T-helper 2 cell treated with Interferon-gamma antibody and Interleukin-4, amounts not matched to agents 5 μg/mL and 100 μg/mL, for 36 hours (primary cell): ENCODE results near the gene CCDC194.

Experiments
- DNase-seq: peaks from one replicate; pipeline ENCODE4 v3.0.0; 2021; ENCODE audit warnings: low spot score
- H3K27ac Mint-ChIP-seq: one replicate; pipeline ENCODE4 v1.8.0; 2021; ENCODE audit warnings: mild to moderate bottlenecking, mixed read lengths
- H3K27me3 Mint-ChIP-seq: one replicate; pipeline ENCODE4 v1.8.0; 2021; ENCODE audit warnings: low read depth, mixed read lengths
- H3K36me3 Mint-ChIP-seq: one replicate; pipeline ENCODE4 v1.8.0; 2021; ENCODE audit warnings: low read depth, mixed read lengths
- H3K4me1 Mint-ChIP-seq: one replicate; pipeline ENCODE4 v1.8.0; 2021; ENCODE audit warnings: low read depth, mixed read lengths
- H3K4me3 Mint-ChIP-seq: one replicate; pipeline ENCODE4 v1.8.0; 2022; ENCODE audit warnings: mild to moderate bottlenecking, moderate library complexity, mixed read lengths
- H3K9me3 Mint-ChIP-seq: one replicate; pipeline ENCODE4 v1.8.0; 2021; ENCODE audit warnings: mixed read lengths

Gene CCDC194

GRCh38 chr19:17419154-17419620 is 25.2 kb upstream of the CCDC194 start:
- H3K4me1 Mint-ChIP-seq, result peaks cover 12% of the 10 kb centered on the region
- no peak for DNase-seq
- peak overlapping the region; percentile 91 for H3K27ac Mint-ChIP-seq
- H3K9me3 Mint-ChIP-seq, result no peaks in the 10 kb centered on the region
- no peaks in the 10 kb centered on the region for H3K27me3 Mint-ChIP-seq
- H3K36me3 Mint-ChIP-seq, result peaks cover 18% of the 10 kb centered on the region
- H3K4me3 Mint-ChIP-seq, result peak overlapping the region; percentile 96

- H3K9me3 Mint-ChIP-seq, result no peaks in the 10 kb centered on the region
These were observed 24.7 kb upstream of the CCDC194 start for GRCh38 chr19:17418710-17419109.

GRCh38 chr19:17415121-17415520 is 21.1 kb upstream of the CCDC194 start:
- no peaks in the 10 kb centered on the region for H3K27me3 Mint-ChIP-seq
- peaks cover 29% of the 10 kb centered on the region for H3K36me3 Mint-ChIP-seq
- no peak for DNase-seq
- no peak overlapping the region for H3K27ac Mint-ChIP-seq
- H3K4me1 Mint-ChIP-seq, result peaks cover 8% of the 10 kb centered on the region
- H3K4me3 Mint-ChIP-seq, result no peak overlapping the region
- H3K9me3 Mint-ChIP-seq, result no peaks in the 10 kb centered on the region

More at GRCh38 chr19:17418710-17419109, 24.7 kb upstream of the CCDC194 start:
- no peaks in the 10 kb centered on the region for H3K27me3 Mint-ChIP-seq
- peak overlapping the region; percentile 91 for H3K27ac Mint-ChIP-seq
- peaks cover 10% of the 10 kb centered on the region for H3K4me1 Mint-ChIP-seq
- no peak for DNase-seq
- peak overlapping the region; percentile 96 for H3K4me3 Mint-ChIP-seq
- H3K36me3 Mint-ChIP-seq, result peaks cover 20% of the 10 kb centered on the region

GRCh38 chr19:17414097-17414496 is 20.1 kb upstream of the CCDC194 start:
- no peak for DNase-seq
- peaks cover 4% of the 10 kb centered on the region for H3K4me1 Mint-ChIP-seq
- no peaks in the 10 kb centered on the region for H3K9me3 Mint-ChIP-seq
- no peak overlapping the region for H3K4me3 Mint-ChIP-seq
- no peaks in the 10 kb centered on the region for H3K27me3 Mint-ChIP-seq
- peaks cover 29% of the 10 kb centered on the region for H3K36me3 Mint-ChIP-seq
- no peak overlapping the region for H3K27ac Mint-ChIP-seq

GRCh38 chr19:17411801-17412200 is 17.8 kb upstream of the CCDC194 start:
- Mint-ChIP-seq H3K4me3 (no peak overlapping the region), H3K27ac (no peak overlapping the region), H3K4me1 (peaks cover 10% of the 10 kb centered on the region), H3K36me3 (peaks cover 30% of the 10 kb centered on the region), H3K9me3 (no peaks in the 10 kb centered on the region), H3K27me3 (no peaks in the 10 kb centered on the region)
- no peak for DNase-seq

GRCh38 chr19:17409990-17410389 is 16.0 kb upstream of the CCDC194 start:
- Mint-ChIP-seq H3K4me3 (no peak overlapping the region), H3K4me1 (peaks cover 15% of the 10 kb centered on the region), H3K27ac (no peak overlapping the region), H3K9me3 (no peaks in the 10 kb centered on the region), H3K36me3 (peaks cover 28% of the 10 kb centered on the region), H3K27me3 (no peaks in the 10 kb centered on the region)
- no peak for DNase-seq

- Mint-ChIP-seq H3K4me1 (peaks cover 25% of the 10 kb centered on the region), H3K36me3 (peaks cover 32% of the 10 kb centered on the region)
These were observed 12.8 kb upstream of the CCDC194 start for GRCh38 chr19:17406887-17407196.

GRCh38 chr19:17406046-17406886 is 12.3 kb upstream of the CCDC194 start:
- no peaks in the 10 kb centered on the region for H3K9me3 Mint-ChIP-seq
- peak overlapping the region; percentile 89 for H3K27ac Mint-ChIP-seq
- no peak for DNase-seq
- peaks cover 28% of the 10 kb centered on the region for H3K4me1 Mint-ChIP-seq
- H3K36me3 Mint-ChIP-seq, result peaks cover 34% of the 10 kb centered on the region
- H3K4me3 Mint-ChIP-seq, result peak overlapping the region; percentile 95
- H3K27me3 Mint-ChIP-seq, result no peaks in the 10 kb centered on the region

More at GRCh38 chr19:17406887-17407196, 12.8 kb upstream of the CCDC194 start:
- Mint-ChIP-seq H3K27ac (peak overlapping the region; percentile 89), H3K4me3 (peak overlapping the region; percentile 95), H3K9me3 (no peaks in the 10 kb centered on the region), H3K27me3 (no peaks in the 10 kb centered on the region)
- DNase-seq, result no peak

- Mint-ChIP-seq H3K4me1 (peaks cover 28% of the 10 kb centered on the region), H3K27ac (peak within 1 kb of the TSS; percentile 89), H3K4me3 (peak within 1 kb of the TSS; percentile 95), H3K27me3 (no peaks in the 10 kb centered on the region), H3K9me3 (no peaks in the 10 kb centered on the region), H3K36me3 (peaks cover 36% of the 10 kb centered on the region)
- DNase-seq, result no peak
These were observed 11.5 kb upstream of the CCDC194 start, which contains the start of gene BST2 for GRCh38 chr19:17405250-17406045. Gene BST2, minus strand, starts transcription at chr19:17405630. Its CDS starts 55 bp downstream, at chr19:17405575.

GRCh38 chr19:17404621-17405249 is 10.7 kb upstream of the CCDC194 start:
- peak overlapping the region; percentile 95 for H3K4me3 Mint-ChIP-seq
- H3K27me3 Mint-ChIP-seq, result no peaks in the 10 kb centered on the region
- peak overlapping the region; percentile 89 for H3K27ac Mint-ChIP-seq
- peaks cover 28% of the 10 kb centered on the region for H3K4me1 Mint-ChIP-seq
- H3K9me3 Mint-ChIP-seq, result no peaks in the 10 kb centered on the region
- peaks cover 36% of the 10 kb centered on the region for H3K36me3 Mint-ChIP-seq
- no peak for DNase-seq

GRCh38 chr19:17404015-17404414 is 10.0 kb upstream of the CCDC194 start:
- H3K4me3 Mint-ChIP-seq, result peak overlapping the region; percentile 95
- no peaks in the 10 kb centered on the region for H3K27me3 Mint-ChIP-seq
- peak overlapping the region; percentile 80 for H3K27ac Mint-ChIP-seq
- no peaks in the 10 kb centered on the region for H3K9me3 Mint-ChIP-seq
- H3K4me1 Mint-ChIP-seq, result peaks cover 28% of the 10 kb centered on the region
- no peak for DNase-seq
- H3K36me3 Mint-ChIP-seq, result peaks cover 36% of the 10 kb centered on the region

GRCh38 chr19:17402982-17403855 is 9.2 kb upstream of the CCDC194 start:
- peaks cover 28% of the 10 kb centered on the region for H3K4me1 Mint-ChIP-seq
- DNase-seq, result no peak
- H3K27me3 Mint-ChIP-seq, result no peaks in the 10 kb centered on the region
- H3K36me3 Mint-ChIP-seq, result peaks cover 40% of the 10 kb centered on the region
- peak overlapping the region; percentile 81 for H3K27ac Mint-ChIP-seq
- H3K9me3 Mint-ChIP-seq, result no peaks in the 10 kb centered on the region
- H3K4me3 Mint-ChIP-seq, result peak overlapping the region; percentile 95

- Mint-ChIP-seq H3K4me1 (peaks cover 18% of the 10 kb centered on the region), H3K4me3 (no peak overlapping the region), H3K9me3 (no peaks in the 10 kb centered on the region), H3K36me3 (peaks cover 36% of the 10 kb centered on the region), H3K27me3 (no peaks in the 10 kb centered on the region), H3K27ac (no peak overlapping the region)
- no peak for DNase-seq
These were observed 7.6 kb upstream of the CCDC194 start for GRCh38 chr19:17401628-17402027.
